K562 (cell line): ENCODE data around the gene PBXIP1. TPM values are rescaled to one million over a fixed set of nuclear protein-coding genes. Genes with fewer than 3 reads are reported as not detected.
A peak's percentile ranks its signal among the peaks of the same experiment; 100 is the strongest.

Experiments
- ARID2 ChIP-seq: fragments of 450-650 bp; IDR thresholded peaks from 2 replicates; pipeline ENCODE4 v1.6.1; 2017; ENCODE audit warnings: antibody characterized with exemption, mild to moderate bottlenecking
- ETV6 ChIP-seq, 3 experiments: fragments of 150-350 bp in 1 of 3; sonication (generic) in 1 of 3; formaldehyde crosslinking in 1 of 3; IDR thresholded peaks; 2 replicates each; pipeline versions ENCODE4 v1.6.1 to v1.8.0; 2014 to 2022; ENCODE audit warnings: borderline replicate concordance in 2 of 3, low read depth in 2 of 3, antibody characterized with exemption in 1 of 3, low read length in 1 of 3, mild to moderate bottlenecking in 1 of 3, missing genetic modification reagents in 1 of 3
- GABPB1 ChIP-seq: sonication (generic); formaldehyde crosslinking; IDR thresholded peaks from 2 replicates; pipeline ENCODE4 v1.8.0; 2022; ENCODE audit warnings: mild to moderate bottlenecking, missing genetic modification reagents
- GATA2 ChIP-seq: sonication (generic); formaldehyde crosslinking; IDR thresholded peaks from 2 replicates; pipeline ENCODE4 v1.4.0; 2020; ENCODE audit warnings: mild to moderate bottlenecking, missing genetic modification reagents
- IRF2 ChIP-seq: sonication (generic); formaldehyde crosslinking; IDR thresholded peaks from 2 replicates; pipeline ENCODE4 v1.8.1; 2022; ENCODE audit warnings: mild to moderate bottlenecking, missing genetic modification reagents
- KDM5B ChIP-seq: fragments of 200-600 bp; sonication (generic); IDR thresholded peaks from 2 replicates; pipeline ENCODE4 v1.6.1; 2012; ENCODE audit warnings: low read depth, mild to moderate bottlenecking, moderate library complexity, low read length, control low read depth, inconsistent platforms; ENCODE audit not compliant: insufficient replicate concordance
- MYC ChIP-seq, 2 experiments: fragments of 250-450 bp in 1 of 2; sonication (Bioruptor Pico) in 1 of 2; IDR thresholded peaks; 2 replicates each; pipeline versions ENCODE4 v1.5.1 to v1.6.1; 2012 to 2021; ENCODE audit warnings: low read depth in 2 of 2, borderline replicate concordance in 1 of 2, improper control_type of control experiment in 1 of 2, low read length in 1 of 2, mild to moderate bottlenecking in 1 of 2, moderate library complexity in 1 of 2
- NR3C1 ChIP-seq: sonication (generic); formaldehyde crosslinking; IDR thresholded peaks from 2 replicates; pipeline ENCODE4 v1.8.1; 2022; ENCODE audit warnings: missing genetic modification reagents
- SPI1 ChIP-seq: IDR thresholded peaks from 2 replicates; pipeline ENCODE4 v1.6.1; 2011; ENCODE audit warnings: low read depth, low read length, control low read depth, borderline replicate concordance
- ZEB2 ChIP-seq: fragments of 450-650 bp; IDR thresholded peaks from 2 replicates; pipeline ENCODE4 v1.6.1; 2016
- ZNF696 ChIP-seq: fragments of 250-450 bp; sonication (Bioruptor Pico); conservative IDR thresholded peaks from 2 replicates; pipeline ENCODE4 v1.4.0; 2020; ENCODE audit warnings: mild to moderate bottlenecking, moderate library complexity
- polyA plus RNA-seq, 8 experiments: library from polyadenylated mRNA; depleted of rRNA in 4 of 8; stranded (reverse) in 5 of 8; unstranded in 3 of 8; fragments of >200 nt; fragmentation: Nextera tagmentation in 2 of 8; fragmentation: Illumina TruSeq in 1 of 8; extraction: Ambion mirVana in 2 of 8; extraction: Trizol in 1 of 8; gene quantifications; 2 replicates each; pipeline versions ENCODE4 v1.2.1 to v1.2.3, GENCODE V29; 2011 to 2014; ENCODE audit warnings: inconsistent platforms in 1 of 8, missing spikeins in 1 of 8
- total RNA-seq, 7 experiments: library from RNA; depleted of rRNA in 6 of 7; stranded (reverse); fragments of >200 nt in 6 of 7; fragmentation: Illumina TruSeq in 2 of 7; extraction: Trizol in 2 of 7; gene quantifications; 2 replicates each; pipeline versions ENCODE4 v1.2.1 to v1.2.3, GENCODE V29; 2011 to 2021; ENCODE audit warnings: low replicate concordance in 1 of 7
- TF ChIP-seq, protein P1 (sequence below): fragments of 450-650 bp; formaldehyde crosslinking; IDR thresholded peaks from 2 replicates; pipeline ENCODE4 v1.4.0; 2020; ENCODE audit warnings: mild to moderate bottlenecking, moderate library complexity
- TF ChIP-seq, protein P2 (sequence below): fragments of 450-650 bp; IDR thresholded peaks from 2 replicates; pipeline ENCODE4 v1.6.1; 2016; ENCODE audit warnings: low read depth
- TF ChIP-seq, protein P3 (sequence below): fragments of 250-450 bp; sonication (Bioruptor Pico); IDR thresholded peaks from 2 replicates; pipeline ENCODE4 v1.5.0; 2020; ENCODE audit warnings: mild to moderate bottlenecking
- TF ChIP-seq, protein P4 (sequence below): sonication (generic); formaldehyde crosslinking; IDR thresholded peaks from 2 replicates; pipeline ENCODE4 v1.8.1; 2023; ENCODE audit warnings: mild to moderate bottlenecking, missing genetic modification reagents, moderate library complexity

Gene PBXIP1
- total and polyA plus RNA-seq, 9 of the 15 experiments (the other 6 are each of a cell fraction or from before 2014, with no cell fraction given): 0.13 to 8.3 (median 5.8) TPM

DNA sequence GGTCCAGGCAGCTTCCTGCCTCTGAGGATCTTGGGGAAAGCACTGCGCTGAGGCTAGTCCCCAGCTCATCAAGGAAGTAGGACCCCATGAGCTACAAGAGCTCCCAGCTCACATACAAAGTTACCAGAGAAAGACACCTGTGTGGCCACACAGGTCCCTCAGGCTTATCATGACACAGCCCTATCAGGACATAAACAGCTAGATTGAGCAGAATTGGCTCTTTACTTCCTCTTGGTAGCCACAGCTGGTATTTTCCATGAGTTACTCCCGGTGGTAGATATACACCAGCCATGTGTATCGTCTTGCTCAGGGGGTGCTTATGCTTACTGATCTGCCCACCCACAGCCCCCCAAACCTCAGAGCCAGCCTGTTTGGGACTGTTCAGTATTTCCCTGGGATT is 38.7 kb upstream of the PBXIP1 start (continued):
- no peak for TF ChIP-seq GATA2 (CRISPR knock-in tag)
- no peak for TF ChIP-seq ARID2
- TF ChIP-seq, protein P1, sequence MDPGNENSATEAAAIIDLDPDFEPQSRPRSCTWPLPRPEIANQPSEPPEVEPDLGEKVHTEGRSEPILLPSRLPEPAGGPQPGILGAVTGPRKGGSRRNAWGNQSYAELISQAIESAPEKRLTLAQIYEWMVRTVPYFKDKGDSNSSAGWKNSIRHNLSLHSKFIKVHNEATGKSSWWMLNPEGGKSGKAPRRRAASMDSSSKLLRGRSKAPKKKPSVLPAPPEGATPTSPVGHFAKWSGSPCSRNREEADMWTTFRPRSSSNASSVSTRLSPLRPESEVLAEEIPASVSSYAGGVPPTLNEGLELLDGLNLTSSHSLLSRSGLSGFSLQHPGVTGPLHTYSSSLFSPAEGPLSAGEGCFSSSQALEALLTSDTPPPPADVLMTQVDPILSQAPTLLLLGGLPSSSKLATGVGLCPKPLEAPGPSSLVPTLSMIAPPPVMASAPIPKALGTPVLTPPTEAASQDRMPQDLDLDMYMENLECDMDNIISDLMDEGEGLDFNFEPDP (CRISPR knock-in tag): no peak
- TF ChIP-seq, protein P2, sequence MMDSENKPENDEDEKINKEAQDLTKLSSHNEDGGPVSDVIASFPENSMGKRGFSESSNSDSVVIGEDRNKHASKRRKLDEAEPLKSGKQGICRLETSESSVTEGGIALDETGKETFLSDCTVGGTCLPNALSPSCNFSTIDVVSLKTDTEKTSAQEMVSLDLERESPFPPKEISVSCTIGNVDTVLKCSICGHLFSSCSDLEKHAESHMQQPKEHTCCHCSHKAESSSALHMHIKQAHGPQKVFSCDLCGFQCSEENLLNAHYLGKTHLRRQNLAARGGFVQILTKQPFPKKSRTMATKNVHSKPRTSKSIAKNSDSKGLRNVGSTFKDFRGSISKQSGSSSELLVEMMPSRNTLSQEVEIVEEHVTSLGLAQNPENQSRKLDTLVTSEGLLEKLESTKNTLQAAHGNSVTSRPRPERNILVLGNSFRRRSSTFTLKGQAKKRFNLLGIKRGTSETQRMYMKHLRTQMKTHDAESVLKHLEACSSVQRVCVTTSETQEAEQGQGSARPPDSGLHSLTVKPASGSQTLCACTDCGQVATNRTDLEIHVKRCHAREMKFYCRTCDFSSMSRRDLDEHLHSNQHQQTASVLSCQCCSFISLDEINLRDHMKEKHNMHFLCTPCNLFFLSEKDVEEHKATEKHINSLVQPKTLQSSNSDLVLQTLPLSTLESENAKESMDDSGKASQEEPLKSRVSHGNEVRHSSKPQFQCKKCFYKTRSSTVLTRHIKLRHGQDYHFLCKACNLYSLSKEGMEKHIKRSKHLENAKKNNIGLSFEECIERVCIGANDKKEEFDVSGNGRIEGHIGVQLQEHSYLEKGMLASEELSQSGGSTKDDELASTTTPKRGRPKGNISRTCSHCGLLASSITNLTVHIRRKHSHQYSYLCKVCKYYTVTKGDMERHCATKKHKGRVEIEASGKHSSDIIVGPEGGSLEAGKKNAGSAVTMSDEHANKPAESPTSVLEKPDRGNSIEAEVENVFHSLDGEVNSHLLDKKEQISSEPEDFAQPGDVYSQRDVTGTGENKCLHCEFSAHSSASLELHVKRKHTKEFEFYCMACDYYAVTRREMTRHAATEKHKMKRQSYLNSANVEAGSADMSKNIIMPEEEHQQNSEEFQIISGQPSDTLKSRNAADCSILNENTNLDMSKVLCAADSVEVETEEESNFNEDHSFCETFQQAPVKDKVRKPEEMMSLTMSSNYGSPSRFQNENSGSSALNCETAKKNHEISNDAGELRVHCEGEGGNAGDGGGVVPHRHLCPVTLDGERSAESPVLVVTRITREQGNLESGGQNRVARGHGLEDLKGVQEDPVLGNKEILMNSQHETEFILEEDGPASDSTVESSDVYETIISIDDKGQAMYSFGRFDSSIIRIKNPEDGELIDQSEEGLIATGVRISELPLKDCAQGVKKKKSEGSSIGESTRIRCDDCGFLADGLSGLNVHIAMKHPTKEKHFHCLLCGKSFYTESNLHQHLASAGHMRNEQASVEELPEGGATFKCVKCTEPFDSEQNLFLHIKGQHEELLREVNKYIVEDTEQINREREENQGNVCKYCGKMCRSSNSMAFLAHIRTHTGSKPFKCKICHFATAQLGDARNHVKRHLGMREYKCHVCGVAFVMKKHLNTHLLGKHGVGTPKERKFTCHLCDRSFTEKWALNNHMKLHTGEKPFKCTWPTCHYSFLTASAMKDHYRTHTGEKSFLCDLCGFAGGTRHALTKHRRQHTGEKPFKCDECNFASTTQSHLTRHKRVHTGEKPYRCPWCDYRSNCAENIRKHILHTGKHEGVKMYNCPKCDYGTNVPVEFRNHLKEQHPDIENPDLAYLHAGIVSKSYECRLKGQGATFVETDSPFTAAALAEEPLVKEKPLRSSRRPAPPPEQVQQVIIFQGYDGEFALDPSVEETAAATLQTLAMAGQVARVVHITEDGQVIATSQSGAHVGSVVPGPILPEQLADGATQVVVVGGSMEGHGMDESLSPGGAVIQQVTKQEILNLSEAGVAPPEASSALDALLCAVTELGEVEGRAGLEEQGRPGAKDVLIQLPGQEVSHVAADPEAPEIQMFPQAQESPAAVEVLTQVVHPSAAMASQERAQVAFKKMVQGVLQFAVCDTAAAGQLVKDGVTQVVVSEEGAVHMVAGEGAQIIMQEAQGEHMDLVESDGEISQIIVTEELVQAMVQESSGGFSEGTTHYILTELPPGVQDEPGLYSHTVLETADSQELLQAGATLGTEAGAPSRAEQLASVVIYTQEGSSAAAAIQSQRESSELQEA: no peak
- no peak for TF ChIP-seq NR3C1 (CRISPR knock-in tag)
- no peak for TF ChIP-seq SPI1
- TF ChIP-seq ZEB2: 0 out of 2 replicates have a peak, but pooled peaks have one; percentile 41
- no peak for TF ChIP-seq GABPB1 (CRISPR knock-in tag)
- no peak for TF ChIP-seq ZNF696 (CRISPR knock-in tag)
- TF ChIP-seq KDM5B: no peak
- no peak for TF ChIP-seq IRF2 (CRISPR knock-in tag)
- TF ChIP-seq, protein P3, sequence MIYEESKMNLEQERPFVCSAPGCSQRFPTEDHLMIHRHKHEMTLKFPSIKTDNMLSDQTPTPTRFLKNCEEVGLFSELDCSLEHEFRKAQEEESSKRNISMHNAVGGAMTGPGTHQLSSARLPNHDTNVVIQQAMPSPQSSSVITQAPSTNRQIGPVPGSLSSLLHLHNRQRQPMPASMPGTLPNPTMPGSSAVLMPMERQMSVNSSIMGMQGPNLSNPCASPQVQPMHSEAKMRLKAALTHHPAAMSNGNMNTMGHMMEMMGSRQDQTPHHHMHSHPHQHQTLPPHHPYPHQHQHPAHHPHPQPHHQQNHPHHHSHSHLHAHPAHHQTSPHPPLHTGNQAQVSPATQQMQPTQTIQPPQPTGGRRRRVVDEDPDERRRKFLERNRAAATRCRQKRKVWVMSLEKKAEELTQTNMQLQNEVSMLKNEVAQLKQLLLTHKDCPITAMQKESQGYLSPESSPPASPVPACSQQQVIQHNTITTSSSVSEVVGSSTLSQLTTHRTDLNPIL (CRISPR knock-in tag): no peak
- no peak for TF ChIP-seq ETV6 (IDR thresholded peaks at IDR 0.05; ENCODE audit: borderline replicate concordance in 1 of 2, low read depth in 2 of 2, low read length in 1 of 2)
- no peak for TF ChIP-seq ETV6 (CRISPR knock-in tag; IDR thresholded peaks at IDR 0.05; ENCODE audit: borderline replicate concordance)
- 0 out of 2 replicates have a peak, but pooled peaks have one; percentile 9 for TF ChIP-seq MYC (IDR thresholded peaks at IDR 0.05; ENCODE audit: low read depth, low read length)
- TF ChIP-seq MYC (CRISPR knock-in tag; IDR thresholded peaks at IDR 0.05; ENCODE audit: borderline replicate concordance, low read depth): no peak
- TF ChIP-seq, protein P4, sequence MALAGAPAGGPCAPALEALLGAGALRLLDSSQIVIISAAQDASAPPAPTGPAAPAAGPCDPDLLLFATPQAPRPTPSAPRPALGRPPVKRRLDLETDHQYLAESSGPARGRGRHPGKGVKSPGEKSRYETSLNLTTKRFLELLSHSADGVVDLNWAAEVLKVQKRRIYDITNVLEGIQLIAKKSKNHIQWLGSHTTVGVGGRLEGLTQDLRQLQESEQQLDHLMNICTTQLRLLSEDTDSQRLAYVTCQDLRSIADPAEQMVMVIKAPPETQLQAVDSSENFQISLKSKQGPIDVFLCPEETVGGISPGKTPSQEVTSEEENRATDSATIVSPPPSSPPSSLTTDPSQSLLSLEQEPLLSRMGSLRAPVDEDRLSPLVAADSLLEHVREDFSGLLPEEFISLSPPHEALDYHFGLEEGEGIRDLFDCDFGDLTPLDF (CRISPR knock-in tag): no peak
